T-helper 9 cell (primary cell): Measurements from ENCODE around the gene KRT78.

Experiments used
- DNase-seq: peaks from one replicate; pipeline ENCODE4 v3.0.0-alpha.2; 2020

Gene KRT78

DNA sequence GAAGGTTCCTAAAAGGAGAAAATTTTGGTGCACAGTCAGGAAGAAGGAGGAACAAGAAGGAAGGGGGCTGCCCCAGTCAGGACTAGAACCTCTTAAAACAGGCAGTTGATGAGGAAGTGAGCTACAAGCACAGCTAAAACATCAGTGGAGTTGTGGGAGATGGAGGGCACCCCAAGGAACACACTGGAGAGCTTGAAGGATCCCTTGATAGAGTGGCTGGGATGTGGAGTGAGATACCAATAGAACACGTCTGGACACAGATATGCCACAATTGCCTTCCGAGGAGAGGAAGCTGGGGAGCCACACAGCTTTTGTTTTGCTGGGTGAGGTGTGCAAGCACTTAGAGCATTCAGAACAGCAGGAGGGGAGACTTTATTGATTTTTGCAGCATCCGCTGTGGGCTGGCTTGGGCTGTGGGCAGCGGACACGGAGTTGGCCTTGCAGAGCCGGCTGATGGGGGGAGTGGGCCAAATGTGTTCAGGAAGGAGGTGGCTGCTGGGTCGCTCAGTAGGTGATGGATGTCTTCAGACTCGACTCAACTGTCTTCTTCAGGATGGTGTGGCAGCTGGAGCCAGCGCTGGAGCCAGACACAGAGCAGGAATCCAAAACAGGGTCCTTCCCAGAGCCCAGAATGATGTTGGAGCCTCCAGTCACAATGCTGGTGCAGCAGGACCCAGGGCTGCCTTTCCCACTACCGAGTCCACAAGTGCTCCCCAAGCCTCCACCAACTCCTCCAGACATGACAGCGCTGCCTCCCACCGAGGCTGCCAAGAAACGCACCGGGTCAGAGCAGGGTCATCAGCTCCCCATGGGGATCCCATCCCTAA is 10.0 kb downstream of the KRT78 start:
- no peak for DNase-seq

DNA sequence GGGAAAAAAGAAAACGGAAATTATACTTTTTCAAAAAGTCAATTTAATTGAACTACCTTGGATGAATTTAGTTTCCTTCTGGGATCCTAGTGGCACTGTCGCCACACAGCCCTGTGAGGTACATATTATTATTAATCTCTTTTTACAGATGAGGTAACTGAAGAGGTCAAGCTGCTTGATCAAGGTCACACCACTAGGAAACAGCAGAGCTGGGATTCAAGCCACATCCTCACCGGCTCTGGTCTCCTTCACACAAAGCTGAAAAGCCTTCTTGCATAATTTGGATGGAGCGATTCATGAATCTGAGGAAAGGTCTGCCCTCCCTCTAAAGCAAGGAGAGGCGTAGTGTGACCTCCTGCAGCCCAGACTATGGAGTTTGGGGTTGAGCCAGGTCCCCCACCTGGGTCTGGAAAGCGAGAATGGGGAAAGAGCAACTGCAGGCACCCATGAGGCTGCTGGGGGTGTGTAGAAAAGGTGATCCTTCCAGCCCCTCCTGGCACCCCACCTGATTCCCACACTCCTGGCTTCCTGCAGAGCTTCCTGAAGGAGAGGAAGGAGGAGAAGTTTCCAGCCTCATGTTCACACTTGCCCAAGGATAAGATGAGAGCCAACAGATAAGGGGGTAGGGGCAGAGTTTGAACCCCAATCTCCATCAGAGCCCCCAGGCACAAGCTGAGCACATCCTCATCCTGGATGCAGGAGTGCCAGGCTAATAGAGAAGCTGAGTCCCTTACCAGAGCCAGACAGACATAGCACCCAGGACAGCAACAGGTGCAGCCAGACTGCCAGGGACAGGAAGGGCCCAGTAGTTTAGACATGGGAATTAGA is 10.8 kb downstream of the KRT78 start:
- DNase-seq = no peak

DNA sequence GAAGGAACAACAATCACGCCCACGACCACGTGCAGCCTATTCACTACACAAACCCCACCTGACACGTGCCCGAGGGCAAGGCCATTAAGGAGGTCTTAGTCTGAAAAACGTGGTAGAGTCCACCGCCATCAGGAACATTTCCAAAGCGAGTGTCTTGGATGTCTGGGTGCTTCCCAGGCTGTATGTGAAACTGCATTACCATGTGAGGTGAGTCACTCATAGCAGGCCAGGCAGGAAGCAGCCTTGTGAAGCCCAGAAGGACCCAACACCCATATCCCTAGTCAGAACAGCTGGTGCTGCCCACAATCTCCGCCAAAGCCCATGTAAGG is 11.4 kb downstream of the KRT78 start:
- no peak for DNase-seq

DNA sequence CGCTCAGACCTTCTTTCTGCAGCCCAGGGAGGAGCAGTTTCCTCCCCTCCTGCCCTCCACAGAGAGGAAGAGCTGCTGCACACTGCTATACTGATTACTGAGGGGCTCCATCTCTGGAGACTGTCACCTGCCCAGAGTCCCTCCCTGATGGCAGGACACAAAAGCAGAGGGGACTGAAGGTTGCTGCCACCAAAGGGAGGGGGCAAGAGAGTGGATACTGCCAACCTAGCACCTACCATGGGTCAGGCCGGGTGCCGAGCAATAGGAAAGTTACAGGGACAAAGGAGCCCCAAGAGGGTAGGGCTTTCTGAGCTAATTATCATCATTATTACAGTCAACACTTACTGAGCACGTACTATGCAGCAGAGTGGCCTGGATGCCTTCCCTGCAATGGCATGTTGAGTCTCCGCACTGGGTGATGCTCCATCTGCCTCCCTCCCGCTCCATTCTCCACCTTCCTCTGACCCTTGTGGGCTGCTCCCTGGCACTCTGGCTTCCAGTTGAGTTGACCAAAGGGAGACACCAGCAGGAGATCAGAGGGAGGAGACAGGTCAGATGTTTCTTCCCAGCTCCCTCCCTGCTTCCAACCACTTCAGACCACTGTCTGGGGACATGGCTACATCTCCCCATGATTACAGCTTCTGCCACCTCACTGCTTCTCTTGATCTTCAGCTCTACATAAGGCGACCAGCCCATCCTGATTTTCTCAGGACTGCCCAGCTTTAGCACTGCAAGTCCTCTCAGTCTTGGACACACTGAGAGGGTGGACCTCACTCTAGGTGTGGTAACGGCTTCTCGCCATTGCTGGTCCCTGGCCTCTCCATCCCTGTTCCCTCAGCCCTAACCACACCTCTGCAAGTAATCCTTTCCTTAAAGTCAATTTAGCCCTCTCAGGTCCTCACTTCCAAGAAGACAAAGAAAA is 12.0 kb downstream of the KRT78 start:
- no peak for DNase-seq

DNA sequence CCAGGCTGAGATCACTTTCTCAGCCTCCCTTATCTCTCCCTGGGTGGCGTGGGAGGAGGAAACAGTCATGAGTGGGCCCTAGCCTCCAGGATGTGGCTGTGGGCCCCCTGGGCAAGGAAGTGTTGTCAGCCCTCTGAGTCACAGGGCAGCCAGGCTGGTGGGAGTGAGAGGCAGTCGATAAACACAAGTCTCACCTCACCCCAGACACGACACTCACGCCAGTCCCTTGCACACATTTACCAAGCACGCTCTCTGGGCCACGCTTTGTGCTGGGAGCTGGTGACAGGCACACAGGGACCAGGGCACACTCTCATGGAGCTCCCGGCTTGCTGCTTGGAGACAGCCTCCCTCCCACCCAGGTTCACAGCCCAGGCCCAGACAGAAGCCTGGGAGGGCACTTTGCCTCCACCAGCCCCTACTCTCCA is 12.7 kb downstream of the KRT78 start:
- no peak for DNase-seq

DNA sequence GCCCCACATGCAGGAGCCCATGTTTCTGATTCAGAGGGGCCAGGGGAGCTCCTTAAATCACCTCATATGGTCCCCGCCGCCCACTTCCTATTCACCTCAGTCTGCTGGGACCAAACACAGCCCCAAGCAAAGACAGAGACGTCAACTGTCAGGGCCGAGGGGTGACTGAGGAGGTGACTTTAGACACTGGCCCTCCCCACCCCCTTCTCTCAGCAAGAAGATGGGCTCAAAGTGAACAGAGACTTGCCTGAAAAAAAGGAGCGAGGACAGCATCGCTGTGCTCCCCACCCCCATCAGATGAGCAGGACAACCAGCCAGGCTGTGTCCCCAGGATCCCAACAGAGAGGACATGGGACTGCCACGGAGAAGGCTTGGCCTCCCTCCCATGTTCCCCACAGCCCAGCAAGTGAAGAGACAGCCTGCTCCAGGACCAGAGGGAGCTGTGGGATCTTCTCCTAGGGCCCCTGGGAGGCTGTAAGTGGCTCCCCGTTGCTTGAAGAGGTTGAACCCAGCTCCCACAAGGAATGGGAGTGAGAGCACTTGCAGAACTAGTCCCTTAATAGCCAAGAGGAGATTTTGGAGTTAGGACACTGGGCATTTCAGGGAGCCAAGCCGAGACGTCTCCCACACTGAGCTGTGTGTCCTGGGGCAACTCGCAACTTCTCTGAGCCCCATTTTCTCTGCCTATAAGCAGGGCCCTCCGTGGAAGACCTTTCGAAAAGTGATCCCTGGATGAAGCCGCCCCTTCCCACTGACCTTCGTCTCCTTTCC is 13.3 kb downstream of the KRT78 start:
- DNase-seq = no peak

DNA sequence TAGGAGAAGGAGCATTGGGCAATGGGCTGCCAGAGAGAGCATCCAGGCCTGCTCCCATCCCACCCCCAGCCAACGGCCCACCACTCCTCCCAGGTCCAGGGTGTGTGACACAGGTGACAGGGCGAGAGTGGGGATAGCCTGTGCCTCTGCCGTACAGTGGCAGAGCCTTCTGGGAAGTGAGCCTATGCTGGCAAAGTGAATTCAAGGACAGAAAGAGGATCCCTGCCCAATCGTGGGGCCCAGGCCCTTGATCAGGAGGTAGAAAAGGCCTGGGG is 14.1 kb downstream of the KRT78 start:
- DNase-seq = no peak

DNA sequence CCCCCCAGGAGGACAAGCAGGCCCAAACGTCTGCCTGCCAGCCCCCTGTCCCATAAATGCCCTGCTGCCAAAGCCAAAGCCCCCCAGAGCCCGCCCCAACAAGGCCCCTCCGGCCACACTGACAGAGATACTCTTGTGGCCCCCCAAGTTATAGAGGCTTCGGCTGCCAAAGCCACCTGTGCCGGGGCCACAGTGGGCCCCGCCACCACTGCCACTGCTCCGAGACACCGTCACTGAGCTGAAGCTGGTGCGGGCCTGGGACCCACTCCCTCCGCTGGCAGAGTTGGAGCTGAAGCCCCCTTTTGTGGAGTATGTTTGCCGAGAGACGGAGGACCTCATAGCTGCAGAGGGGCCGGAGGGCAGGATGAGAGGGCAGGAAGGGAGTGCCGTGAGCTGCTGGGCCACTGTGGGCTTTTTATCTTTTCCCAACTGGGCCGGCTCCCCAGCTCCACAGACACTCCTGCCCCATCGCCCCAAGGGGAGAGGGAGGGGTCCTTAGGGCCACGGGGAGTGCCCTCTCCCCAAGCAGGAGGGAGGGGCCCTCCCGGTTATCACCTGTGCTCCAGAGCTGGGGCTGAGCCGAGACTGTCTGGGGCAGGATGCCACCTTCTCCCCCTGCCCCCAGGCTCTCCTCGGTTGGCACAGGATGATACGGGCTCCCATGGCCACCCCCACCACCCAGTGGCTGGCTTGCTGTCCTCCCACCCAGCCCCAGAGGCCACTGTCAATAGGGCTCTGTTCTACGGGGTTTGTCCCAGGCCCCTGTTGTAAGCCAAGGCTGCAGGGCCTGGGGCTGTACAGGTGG is 14.7 kb downstream of the KRT78 start, which contains the start of gene KRT79:
KRT79 (minus strand) TSS at position 390 of the 805 bp plus-strand sequence; CDS start at position 339, 51 bp downstream.
- no peak for DNase-seq

DNA sequence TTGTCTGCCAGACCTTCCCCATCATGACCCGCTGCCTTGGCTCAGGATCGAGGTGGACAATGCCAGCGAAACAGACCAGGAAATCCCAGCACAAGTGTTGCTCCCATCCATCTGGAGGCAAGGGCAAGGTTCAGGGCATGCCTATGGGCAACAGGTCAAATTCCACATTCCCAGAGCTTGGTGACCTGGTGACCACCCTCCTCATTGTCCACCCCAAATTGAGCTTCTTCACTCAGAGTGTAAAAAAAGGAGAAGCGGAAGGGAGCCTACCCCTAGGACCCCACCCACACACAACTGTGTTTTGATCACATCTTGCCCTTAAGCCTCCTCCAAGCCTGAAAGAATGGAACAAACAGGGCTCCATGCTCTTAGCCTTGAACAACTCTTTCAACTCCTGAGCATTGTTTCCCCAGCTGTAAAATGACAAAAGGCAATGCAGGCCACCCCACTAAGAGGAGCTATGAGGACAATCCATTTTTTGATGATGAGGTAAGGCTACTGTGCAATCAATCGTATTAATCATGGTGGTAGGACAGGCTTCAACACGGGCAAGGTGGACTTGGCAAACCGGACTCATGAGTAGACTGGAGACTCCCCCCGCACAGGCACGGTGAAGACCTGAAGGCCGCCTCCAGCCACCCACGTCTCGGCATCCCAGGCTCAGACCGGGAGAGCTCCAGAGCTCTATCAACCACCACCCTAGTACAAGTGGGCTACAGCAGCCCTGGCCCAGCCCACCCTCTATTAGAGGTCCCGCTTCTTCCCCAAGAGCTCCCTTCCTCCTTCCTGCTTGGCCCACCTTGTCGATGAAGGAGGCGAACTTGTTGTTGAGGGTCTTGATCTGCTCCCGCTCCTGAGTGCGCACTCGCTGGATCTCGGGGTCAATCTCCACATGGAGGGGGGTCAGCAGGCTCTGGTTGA is 15.5 kb downstream of the KRT78 start:
- DNase-seq = no peak

DNA sequence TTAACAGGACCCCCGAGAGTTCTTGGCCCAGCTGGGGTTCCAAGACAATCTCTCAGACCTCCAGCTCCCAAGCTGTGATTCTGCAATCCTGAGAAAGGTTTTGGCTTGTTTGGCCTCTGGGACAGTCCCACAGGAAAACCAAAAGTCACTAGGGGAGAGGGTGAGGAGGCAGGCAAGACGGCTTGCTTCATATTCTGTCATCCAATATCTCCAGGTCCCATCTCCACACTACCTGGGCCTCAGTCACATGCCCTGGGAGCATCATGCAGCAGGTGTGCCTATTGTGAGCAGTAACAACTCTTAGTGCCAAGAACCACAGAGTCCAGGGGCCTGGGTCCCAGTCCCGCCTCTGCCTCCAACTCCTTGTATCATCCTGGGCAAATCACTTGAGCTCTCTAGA is 16.3 kb downstream of the KRT78 start:
- DNase-seq = no peak

DNA sequence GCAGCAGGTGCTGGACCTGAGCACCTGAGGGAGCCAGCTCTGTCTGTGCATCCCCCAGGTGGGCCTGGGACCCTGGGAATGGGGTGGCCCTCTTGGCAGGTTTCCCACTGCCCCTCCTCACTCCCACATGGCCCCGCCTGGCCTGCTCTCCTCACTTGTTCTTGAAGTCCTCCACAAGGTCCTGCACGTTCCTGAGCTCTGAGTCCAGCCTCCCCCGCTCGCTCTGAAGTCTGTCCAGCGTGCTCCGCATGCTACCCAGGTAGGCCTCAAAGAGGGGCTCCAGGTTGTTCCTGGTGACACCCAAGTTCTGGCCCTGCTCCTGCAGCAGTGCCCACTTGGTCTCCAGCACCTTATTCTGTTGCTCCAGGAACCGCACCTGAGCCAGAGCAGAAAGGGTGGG is 17.5 kb downstream of the KRT78 start:
- DNase-seq = no peak

DNA sequence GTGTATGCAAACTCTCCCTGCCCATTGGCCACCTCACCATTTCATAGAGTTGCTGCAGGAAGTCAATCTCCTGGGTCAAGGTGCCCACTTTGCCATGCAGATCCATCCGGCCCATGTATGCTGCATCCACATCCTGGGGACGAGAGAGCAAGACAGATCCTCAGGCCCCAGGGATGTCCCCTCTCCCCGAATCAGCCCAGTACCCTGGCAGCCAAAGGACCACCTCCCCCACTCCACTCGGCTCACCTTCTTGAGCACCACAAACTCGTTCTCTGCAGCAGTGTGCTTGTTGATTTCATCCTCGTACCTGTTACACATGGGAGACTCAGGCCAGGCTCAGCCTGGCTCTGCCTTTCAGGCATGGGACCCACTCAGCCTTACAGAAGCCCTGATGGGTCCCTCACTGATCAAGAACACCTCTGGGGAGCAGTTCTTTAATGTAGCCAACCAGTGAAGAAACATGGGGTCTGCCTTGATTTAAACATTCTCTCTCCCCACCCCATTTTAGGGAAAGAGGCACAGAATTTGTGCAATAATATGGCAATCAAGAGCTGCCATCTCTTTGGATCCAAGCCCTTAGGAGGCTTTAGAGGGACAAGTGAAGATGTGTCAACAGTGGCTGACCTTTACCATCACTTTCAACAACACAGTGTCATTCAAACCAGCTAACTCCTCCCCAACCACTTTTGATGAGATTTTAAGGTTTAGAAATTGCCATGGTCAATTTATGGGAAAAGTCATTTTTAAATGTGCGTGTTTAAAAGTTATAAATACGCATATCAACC is 18.6 kb downstream of the KRT78 start:
- DNase-seq = no peak

DNA sequence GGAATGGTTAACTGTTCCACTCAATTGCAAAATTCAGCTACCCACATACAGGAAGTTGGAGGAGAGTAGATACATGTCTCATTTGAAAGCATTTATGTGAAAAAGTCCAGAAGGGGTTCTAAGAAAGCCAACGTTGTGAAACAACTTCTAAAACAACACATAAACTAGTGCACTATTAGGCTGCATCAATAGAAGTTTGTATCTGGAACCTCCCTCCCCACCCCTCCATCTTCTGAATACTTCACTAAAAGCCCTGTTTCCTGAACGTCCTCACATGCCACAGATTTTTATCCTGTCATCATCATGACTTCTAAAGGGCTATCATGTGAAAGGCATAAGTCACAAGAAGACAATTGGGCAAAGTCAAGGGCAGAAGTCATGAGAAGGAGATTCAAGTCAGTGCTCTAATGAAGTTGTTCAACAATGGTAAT is 20.2 kb downstream of the KRT78 start:
- no peak for DNase-seq

DNA sequence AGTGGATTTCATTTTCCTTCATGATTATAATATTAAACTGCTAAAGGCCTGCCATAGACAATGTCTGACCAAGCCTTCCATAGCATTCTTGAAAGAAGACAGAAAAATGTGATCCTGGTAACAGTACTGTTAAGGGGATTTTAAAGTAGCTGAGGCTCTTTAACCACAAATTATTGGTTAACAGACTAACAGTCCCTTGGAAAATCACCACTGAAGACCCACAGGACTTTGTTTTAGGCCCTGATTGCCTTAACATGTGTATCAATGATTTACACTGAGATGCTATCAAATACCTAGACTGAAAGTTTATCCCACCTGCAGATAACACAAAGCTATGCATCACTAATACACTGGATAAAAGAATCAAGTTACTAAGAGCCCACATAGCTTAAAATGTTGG is 20.6 kb downstream of the KRT78 start:
- no peak for DNase-seq

DNA sequence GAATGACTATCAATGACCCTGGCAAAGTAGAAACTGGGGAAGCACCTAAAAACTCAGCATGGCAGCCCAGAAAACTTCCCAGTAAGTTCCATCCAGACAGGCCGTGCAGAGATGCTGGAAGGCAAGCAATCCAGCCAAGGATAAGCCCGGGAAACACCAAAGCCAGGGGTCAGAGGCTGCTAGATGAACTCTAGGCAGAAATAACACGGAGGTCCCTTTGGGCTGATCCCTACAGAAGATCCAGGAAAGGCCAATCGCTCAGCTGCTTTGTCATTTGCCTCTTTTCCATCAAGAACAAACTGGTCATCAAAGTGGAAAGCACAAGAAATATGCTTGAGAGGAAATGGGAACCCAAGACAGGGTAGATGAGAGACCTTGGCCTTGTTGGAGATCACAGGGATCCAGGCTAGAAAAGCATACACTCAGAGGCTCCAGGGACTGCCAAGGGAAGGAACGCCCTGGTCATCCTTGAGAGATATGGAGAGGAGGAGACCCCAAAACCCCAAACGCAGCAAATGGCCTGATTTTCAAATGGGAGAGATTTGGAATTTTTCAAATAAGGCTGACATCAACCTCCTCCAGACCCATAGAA is 21.2 kb downstream of the KRT78 start:
- DNase-seq = no peak

DNA sequence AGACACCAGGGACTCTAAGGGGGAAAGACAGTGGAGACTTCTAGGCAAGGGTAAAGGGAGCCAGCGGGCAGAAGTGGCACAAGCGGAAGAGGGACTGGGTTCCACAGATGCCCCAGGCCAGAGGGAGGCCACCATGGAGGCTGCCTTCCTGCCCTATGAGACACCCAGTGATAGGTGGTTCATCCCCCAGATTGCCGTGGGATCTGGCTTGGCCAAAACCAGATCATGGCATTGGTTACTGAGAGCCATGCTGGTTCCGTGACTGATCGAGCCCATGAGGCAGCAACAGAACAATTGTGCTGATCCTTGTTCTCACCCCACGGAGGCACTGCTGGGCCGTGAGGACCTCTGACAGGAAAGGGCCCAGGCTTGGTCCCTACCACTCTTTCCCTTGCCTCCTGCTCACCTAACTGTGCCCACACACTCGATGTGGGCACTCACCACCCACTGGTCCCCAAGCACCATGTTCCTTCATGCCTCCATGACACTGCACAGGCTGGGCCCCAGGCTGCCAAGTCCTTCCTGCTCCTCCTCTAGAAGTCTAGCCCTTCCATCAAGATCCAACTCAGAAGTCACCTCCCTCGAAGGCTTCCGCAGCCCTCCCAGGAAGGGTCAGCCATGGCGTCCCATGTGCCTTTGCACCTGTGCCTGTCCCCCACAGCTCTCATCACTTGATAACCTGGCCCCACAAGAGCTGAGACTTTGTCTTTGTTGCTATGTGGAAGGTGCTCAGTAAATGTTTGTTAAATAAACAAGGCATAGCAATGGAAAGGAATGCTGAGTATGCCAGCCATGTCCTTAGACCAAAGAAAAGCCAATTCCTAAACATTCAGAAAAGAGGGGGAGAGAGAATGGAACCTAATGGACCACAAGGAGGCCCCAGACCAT is 21.9 kb downstream of the KRT78 start:
- DNase-seq = no peak

DNA sequence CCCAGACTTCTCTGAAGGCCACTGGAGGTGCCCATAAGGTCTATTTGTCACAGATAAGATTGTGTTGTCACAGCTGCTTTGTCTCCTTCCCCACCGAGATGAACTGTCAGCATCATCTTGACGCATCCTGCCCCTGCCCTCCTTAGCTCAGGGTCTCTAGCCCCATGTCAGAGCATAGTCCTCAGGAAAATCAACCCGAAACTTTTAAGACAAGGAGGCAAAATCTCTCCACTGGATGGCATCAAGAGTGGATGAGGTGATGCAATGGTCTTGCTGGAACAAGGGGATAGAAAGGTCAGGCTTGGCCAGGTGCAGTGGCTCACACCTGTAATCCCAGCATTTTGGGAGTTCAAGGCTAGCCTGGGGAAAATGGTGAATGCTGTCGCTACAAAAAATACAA is 22.8 kb downstream of the KRT78 start:
- DNase-seq = no peak
